Stimulated activated CD4-positive, alpha-beta T cell treated with anti-CD3 and anti-CD28 coated beads, Interleukin-12 subunit alpha, Interleukin-12 subunit beta, amount 100 ng/mL, for 48 hours (primary cell): ENCODE data around the gene CCDC85A.

ENCODE experiments used
- DNase-seq, 3 donors: peaks; one replicate each; pipeline ENCODE4 v3.0.0-alpha.2; 2020; ENCODE audit warnings: low read depth in 2 of 3, low spot score in 1 of 3

CCDC85A gene

GRCh38 chr2:56192664-56193305 is 9.0 kb downstream of the CCDC85A start:
- DNase-seq, result no peak

- no peak for DNase-seq
Measured at GRCh38 chr2:56195563-56195962, 11.8 kb downstream of the CCDC85A start.

- DNase-seq, result no peak
Measured at GRCh38 chr2:56197816-56198215, 14.0 kb downstream of the CCDC85A start.

GRCh38 chr2:56198936-56199335 is 15.1 kb downstream of the CCDC85A start:
- no peak for DNase-seq

- no peak for DNase-seq
Measured at GRCh38 chr2:56199492-56199891, 15.7 kb downstream of the CCDC85A start.

- DNase-seq, result no peak
Measured at GRCh38 chr2:56202381-56203121, 18.8 kb downstream of the CCDC85A start.

GRCh38 chr2:56204556-56204955 is 20.8 kb downstream of the CCDC85A start:
- no peak for DNase-seq

GRCh38 chr2:56206250-56206649 is 22.5 kb downstream of the CCDC85A start:
- no peak for DNase-seq

- no peak for DNase-seq
Measured at GRCh38 chr2:56207760-56208159, 24.0 kb downstream of the CCDC85A start.

- no peak for DNase-seq
Measured at GRCh38 chr2:56208380-56208779, 24.6 kb downstream of the CCDC85A start.

GRCh38 chr2:56209701-56210100 is 25.9 kb downstream of the CCDC85A start:
- DNase-seq, result no peak

- DNase-seq, result no peak
Measured at GRCh38 chr2:56210291-56210690, 26.5 kb downstream of the CCDC85A start.

- DNase-seq, result no peak
Measured at GRCh38 chr2:56211048-56211447, 27.3 kb downstream of the CCDC85A start.

GRCh38 chr2:56215911-56216310 is 32.1 kb downstream of the CCDC85A start:
- no peak for DNase-seq

GRCh38 chr2:56217106-56217505 is 33.3 kb downstream of the CCDC85A start:
- no peak for DNase-seq

GRCh38 chr2:56222481-56222880 is 38.7 kb downstream of the CCDC85A start:
- no peak for DNase-seq

GRCh38 chr2:56224316-56224715 is 40.5 kb downstream of the CCDC85A start:
- no peak for DNase-seq

GRCh38 chr2:56227811-56228210 is 44.0 kb downstream of the CCDC85A start:
- no peak for DNase-seq

- no peak for DNase-seq
Measured at GRCh38 chr2:56229397-56230060, 45.7 kb downstream of the CCDC85A start.

- DNase-seq, result no peak
Measured at GRCh38 chr2:56230156-56230555, 46.4 kb downstream of the CCDC85A start.

- no peak for DNase-seq
Measured at GRCh38 chr2:56231361-56231760, 47.6 kb downstream of the CCDC85A start.

GRCh38 chr2:56232912-56233311 is 49.1 kb downstream of the CCDC85A start:
- DNase-seq, result no peak
